GM12864 (cell line): ENCODE data around the gene CHRFAM7A.
"Not testable (repeated sequence)": the region's sequence is repeated elsewhere in the genome, so short reads cannot be mapped to it uniquely, and the experiment has no call there.

Experiments used
- DNase-seq: peaks from one replicate; pipeline ENCODE4 v3.0.0-alpha.2; 2011; ENCODE audit warnings: low read depth
- H3K4me3 ChIP-seq: 2 replicates; pipeline ENCODE4 v1.5.1; 2011; ENCODE audit warnings: mild to moderate bottlenecking, low read depth, low read length, control low read depth

The CHRFAM7A gene

DNA sequence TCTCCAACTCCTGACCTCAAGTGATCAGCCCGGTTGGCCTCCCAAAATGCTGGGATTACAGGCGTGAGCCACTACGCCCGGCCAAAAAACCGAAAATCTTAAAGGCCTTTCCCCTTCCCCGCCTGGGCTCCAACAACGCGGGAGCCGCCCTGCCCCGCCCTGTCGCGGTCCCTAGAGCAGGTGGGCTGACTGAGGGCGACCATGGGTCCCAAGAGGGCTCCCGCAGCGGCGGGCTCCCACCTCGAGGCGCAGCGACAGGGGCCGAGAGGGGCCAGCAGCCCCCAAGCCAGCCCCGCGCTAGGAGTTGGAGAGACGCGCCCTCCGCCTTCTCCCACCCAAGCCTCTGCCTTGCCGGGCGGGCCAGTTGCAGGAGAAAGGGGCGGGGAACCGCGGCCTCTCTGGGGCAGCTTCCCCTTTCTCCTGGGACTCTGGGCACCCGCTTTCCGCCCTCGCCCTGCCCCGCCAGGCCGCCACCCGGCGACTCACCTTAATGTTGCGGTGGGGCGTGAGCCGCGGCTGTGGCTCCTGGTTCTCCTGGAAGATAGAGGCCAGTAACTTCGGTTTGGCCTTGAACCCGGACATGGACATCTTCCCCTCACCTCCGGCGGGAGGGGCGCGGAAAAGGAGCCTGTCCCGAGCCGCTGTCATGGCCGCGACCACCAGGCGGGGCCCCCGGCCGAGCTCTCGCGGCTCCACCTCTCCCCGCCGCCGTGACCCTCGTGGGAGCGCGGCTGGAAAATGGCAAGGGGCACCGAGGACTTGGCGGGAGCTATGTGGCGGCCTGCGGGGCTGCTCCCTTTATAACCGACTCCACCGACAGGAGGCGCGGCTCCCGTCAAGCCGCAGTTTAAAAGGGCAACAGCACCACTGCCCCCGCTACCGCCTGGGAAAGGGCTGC, at the start of gene CHRFAM7A:
Gene CHRFAM7A, minus strand, starts transcription at position 775 of the 898 bp plus-strand sequence. CDS start 10,189 bp downstream, outside the sequence.
- not testable (repeated sequence) for H3K4me3 ChIP-seq, DNase-seq

DNA sequence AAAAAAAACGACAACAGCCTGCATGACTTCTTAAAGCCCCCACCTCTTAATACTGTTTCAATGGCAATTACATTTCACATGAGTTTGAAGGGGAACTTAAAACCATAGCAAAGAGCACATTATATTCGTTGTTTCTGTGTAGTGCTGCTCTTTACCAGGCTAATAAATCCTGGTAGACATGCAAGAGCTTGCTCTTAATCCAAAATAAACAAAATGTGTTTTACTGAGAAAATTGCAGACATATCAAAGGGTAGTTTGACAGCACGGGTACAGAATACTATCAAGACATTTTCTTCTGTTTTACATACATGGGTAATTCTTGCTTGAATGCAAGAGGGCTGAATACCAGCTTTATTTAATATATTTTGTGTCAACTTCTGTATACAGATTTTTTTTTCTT, 45.0 kb upstream of the CHRFAM7A start:
- H3K4me3 ChIP-seq, DNase-seq: not testable (repeated sequence)

DNA sequence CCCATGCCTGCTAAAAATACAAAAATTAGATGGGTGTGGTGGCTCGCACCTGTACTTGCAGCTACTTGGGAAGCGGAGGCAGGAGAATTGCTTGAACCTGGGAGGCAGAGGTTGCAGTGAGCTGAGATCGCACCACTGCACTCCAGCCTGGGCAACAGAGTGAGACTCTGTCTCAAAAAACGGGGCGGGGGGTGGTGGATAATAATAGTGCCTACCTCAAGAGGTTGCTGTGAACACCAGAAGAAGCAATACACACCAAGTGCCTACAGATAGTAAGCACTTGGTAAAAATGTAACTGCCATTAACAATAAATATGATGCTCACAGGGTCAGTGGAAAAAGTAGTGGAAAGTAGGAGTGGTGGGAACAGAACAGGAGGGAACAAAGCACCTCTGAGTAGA, 42.5 kb upstream of the CHRFAM7A start:
- not testable (repeated sequence) for H3K4me3 ChIP-seq, DNase-seq

DNA sequence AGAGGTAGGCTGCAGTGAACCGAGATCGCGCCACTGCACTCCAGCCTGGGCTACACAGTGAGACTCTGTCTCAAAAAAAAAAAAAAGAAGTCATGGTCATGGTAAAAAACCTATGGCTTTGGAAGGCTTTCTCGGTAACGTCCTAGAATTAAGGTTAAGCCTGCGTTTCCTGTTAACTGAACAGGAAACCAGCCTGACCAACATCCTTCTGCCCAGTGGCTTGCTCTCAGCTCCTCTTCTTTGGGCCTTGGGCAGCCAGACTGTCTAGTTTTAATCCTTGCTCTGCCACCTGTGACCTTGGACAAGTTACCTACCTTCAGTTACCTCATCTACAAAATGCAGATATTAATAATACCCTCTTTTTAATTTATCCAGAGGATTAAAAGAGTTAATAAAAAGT, 27.4 kb upstream of the CHRFAM7A start:
- not testable (repeated sequence) for DNase-seq, H3K4me3 ChIP-seq

DNA sequence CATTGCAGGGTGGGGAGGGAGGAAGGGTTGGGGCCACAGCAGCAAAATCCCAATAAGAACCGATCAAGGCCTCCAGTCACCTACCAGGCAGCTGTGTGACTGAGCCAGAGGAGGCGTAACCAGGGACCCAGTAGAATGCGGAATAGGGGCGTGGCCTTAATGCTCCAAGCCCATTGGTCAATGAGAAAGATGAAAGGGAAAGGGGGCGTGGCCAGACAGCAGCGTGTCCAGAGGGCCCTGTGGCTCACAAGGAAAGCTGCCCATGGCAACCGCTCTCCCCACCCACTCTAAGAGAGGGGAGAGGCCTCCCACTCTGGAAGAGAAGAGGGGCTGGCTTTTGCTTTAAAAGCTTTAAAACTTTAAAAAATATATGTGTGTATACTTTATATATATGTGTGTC, 20.8 kb upstream of the CHRFAM7A start, which contains the start of gene GOLGA8R:
Gene GOLGA8R, minus strand, starts transcription at position 101 of the 400 bp plus-strand sequence. Its CDS starts 98 bp downstream, at position 3.
- not testable (repeated sequence) for H3K4me3 ChIP-seq, DNase-seq

DNA sequence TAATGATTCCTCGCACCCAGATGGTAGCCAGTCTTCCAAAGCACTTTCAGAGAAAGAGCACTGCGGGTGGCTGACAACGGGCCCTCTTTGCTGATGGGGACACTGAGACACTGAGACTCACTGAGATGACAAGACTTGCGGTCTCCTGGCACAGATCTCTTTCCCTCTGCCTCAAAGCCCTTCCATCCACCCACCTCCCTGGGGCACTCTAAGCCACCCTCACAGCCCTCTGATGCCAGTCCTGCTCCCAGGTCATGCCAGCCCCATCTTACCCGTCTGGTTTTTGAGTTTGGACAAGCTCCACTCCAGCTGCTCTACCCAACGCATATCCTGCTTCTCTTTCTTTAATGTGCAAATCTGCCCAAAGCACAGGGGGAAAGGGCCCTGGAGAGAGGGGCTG, 14.3 kb upstream of the CHRFAM7A start:
- not testable (repeated sequence) for DNase-seq, H3K4me3 ChIP-seq

DNA sequence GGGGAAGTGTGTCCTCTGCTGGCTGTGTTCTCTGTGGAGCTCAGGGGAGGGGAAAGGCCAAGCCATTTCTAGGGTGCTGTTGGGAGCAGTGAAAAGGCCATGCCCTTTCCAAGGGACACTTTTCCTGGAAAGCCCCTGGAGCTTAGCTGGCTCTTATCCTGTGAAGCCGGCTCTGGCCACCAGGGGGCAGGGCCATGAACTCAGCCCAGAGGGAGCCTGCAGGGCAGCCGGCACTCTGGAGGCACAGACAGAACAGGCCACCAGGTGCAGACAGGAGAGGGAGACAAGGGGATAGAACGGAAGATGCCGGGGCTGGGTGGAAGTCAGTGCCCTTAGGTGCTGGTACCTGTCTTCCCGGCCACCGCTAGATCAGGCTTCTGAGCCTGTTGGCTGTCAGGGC, 5.6 kb upstream of the CHRFAM7A start:
- H3K4me3 ChIP-seq, DNase-seq: not testable (repeated sequence)

DNA sequence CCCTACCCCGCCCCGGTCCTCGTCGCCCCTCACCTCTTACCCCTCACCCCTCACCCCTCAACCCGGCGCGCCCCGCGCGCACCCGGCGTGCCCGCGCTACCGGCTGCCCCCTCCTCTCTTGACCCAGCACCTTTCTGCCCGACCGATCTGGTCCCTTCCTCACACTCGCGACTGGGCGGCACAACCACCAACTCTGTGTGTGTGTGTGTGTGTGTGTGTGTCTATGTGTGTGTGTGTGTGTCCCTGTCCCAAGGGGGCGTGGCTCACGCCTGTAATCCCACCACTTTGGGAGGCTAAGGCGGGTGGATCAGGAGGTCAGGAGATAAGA, 288 bp upstream of the CHRFAM7A start:
- H3K4me3 ChIP-seq, DNase-seq: not testable (repeated sequence)

DNA sequence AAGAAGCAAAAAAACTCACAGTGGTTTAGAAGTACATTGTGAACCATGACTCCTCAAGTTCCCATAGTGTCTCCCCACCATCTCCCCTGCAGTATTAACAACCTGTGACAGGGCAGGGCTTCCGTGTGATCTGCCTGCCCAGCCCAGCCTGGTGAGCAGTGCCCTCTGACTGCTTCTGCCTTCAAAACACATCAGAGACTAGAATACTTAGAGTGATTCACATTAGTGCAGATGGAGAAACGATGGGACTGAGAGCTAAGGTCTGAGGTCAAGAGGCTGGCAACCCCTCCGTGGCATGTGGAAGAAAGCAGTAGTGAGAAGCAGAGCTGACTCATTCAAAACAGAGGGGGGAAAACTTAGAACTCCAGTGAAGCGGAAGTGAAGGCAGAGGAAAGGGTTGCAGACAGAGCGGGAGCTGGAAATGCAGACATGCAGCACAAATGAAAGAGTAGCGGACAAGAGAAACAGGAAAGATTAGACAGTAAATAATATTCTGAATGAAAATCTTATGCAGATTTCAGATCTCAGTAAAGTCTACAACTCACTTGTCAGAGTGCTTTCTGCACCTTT, 6.9 kb downstream of the CHRFAM7A start:
- H3K4me3 ChIP-seq, DNase-seq: not testable (repeated sequence)

DNA sequence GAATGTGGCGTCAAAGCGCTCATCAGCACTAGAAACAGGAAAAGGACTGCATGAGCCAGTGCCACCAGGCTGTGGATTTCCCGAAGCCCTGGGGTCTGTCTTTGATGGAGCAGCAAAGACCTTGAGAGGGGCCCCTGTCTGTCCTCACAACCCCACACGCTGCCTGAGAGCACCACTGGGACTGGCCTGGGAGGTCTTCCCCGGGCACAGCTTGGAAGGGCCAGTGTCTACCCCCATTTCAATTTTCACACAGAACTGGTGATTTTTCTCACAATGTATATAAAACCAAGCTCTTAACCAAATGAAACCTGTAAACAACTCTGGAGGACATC, 16.3 kb downstream of the CHRFAM7A start:
- H3K4me3 ChIP-seq, DNase-seq: not testable (repeated sequence)

DNA sequence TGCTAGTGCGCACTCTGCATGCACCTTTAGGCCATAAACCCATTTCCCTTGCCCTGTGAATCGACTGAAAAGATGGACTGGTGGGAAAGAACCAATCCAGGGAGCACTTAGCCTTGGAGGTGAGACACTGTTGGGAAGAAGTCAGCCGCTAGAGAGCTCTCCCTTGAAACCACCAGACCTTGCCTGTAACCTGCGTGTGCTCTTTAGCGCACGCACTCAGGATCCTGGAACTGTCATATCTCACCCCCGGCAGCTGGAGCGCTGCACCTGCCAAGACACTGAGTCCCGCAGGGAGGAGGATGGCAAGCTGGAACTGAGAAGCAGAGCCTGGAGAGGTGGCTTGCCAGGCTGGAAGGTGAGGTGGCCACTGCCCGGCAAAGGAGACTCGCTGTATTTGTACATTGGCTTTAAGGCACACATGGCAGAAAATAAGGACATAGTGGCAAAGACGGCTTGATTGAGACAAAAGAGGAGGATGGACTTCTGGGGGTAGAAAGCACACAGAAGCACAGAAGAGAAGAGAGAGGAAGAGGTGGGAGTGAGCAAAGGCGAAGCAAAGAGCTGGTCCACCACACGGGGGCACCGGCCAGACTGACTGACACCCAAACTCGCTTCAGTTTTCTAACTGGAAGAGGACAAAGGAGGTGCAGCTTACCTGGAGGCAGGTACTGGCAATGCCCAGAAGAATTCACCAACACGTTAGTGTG, 16.8 kb downstream of the CHRFAM7A start:
- not testable (repeated sequence) for DNase-seq, H3K4me3 ChIP-seq

DNA sequence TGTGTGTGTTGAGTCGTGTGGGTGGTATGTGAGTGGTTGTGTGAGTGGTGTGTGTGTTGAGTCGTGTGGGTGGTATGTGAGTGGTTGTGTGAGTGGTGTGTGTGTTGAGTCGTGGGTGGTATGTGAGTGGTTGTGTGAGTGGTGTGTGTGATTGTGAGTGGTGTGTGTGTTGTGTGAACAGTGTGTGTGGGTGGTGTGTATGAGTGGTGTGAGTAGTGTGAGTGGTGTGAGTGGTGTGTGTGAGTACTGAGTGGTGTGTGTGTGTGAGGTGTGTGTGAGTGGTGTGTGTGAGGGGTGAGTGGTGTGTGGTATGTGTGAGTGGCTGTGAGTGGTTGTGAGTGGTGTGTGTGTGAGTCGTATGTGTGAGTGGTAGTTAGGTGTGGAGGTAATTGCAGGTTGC, 17.5 kb downstream of the CHRFAM7A start:
- not testable (repeated sequence) for DNase-seq, H3K4me3 ChIP-seq

DNA sequence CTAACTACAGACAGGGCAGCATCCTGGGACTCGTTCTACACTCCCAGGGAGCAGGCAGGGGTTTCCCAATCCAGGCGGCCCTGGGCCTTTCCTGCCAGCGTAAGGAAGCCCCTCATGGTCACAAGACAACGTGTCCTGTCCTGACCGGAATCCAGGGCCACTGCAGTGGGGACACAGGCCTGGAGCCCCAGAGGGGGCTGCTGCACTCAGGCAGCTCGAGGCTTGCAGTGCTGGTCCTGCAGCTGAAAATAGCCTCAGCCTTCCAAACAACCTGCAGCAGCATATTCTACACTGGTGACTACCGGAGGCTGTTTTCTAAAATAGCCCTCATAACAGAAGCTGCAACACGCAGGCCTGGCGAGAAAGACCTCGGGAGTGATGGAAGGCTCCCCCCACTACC, 18.5 kb downstream of the CHRFAM7A start:
- not testable (repeated sequence) for H3K4me3 ChIP-seq, DNase-seq

DNA sequence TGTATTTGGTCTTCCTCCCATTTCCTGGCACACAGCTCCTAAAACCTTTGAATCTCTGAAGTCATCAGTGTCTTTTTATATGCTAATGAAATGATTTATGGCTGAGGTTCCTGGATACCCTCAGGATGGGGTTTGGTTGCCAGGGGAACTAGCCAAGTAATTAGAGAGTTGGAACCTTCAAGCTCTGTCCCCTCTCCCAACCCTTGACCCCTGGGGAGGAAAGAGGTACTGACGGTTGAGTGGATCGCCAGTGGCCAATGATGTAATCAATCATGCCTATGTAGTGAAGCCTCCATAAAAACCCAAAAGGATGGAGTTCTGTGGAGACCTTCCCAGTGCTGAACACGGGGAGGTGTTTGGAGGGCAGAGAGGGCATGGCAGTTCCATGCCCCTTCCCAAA, 25.1 kb downstream of the CHRFAM7A start:
- not testable (repeated sequence) for H3K4me3 ChIP-seq, DNase-seq

DNA sequence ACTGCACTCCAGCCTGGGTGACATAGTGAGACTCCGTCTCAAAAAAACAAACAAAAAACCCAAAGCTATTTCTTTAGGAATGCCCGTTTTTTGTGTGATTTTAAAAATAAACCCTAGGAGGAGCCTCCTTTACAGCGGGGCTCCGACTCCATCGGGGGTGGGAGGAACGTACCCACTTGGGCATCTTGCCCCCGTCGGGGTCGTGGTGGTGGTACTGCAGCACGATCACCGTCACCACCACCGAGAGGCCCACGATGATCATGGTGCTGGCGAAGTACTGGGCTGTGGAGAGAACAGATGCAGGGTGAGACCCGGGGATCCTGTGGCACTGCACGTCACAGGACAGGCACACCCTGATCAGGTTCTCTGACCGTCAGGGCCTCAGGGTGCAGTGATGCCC, 26.1 kb downstream of the CHRFAM7A start:
- not testable (repeated sequence) for DNase-seq

DNA sequence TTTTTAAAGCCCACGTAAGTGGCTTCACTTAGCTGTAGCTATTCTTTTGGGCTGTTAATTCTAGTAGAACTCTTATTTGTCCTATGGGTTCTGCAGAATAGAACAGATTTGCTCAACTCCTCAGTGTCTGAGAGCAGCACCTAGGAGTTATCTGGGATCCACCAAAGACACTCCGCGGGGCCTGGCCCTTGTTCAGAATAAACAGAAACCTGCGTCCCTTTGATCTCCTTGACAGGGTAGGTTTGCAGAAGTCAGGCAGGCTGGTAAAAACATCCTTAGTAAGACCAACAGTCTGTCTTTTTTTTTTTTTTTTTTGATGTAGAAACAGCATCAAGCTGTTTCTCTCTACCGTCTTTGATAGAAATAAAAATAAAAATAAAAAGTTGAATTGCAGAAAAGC, 31.9 kb downstream of the CHRFAM7A start:
- H3K4me3 ChIP-seq, DNase-seq: not testable (repeated sequence)

More for the DNA sequence above, 26.1 kb downstream of the CHRFAM7A start:
- not testable (repeated sequence) for H3K4me3 ChIP-seq

DNA sequence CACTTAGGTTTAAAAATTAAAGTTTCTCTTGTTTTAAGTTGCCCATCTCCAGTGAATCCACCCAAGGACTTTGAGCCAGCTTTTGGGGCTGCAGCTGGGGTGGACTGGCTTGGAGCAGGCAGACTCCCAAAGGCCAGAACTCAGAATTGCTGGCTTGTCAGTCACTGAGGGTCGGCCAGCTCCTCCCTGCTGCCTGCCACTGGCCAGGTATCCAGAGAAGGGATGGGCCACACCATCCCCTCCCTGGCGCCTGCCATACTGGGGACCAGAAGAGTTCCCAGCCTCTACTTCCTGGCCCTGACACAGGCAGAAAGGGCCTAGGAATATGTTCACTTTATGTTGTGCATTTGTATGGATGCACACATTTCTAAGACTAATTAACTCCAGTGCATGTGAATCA, 32.4 kb downstream of the CHRFAM7A start:
- DNase-seq, H3K4me3 ChIP-seq: not testable (repeated sequence)

DNA sequence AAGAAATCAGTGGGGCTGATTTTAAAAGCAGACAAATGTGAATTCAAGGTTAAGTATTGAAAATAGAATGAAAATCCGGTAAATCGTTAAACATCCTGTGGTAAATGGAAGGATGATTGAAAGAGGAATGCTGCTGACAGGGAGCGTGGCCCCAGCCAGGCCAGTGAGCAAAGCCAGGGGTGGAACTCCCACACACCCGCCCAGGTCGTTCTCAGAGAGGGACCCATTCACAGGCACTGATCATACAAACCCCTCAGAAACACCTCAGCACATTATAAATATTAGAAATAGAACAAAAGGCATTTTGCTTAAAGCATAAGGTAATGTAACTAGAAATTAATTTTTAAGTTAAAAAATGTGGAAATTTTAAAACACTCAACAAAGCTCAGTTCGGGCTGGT, 38.3 kb downstream of the CHRFAM7A start:
- not testable (repeated sequence) for DNase-seq

DNA sequence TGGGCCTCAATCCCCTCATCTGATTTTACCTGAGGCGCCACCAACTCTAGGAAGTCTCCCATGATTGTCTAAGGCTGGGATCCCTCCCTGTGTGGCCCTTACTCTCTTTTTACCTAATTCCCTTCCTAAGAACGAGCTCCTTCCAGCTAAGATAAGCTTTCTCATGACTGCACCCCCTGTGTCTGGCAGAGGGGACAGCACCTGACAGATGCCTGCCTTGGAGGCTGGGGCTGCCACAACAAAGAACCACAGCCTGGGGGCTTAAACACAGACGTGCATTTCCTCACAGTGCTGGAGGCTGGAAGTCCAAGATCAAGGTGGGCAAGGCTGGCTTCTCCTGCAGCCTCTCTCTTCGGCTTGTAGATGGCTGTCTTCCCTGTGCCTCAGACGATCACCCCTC, 43.5 kb downstream of the CHRFAM7A start:
- H3K4me3 ChIP-seq, DNase-seq: not testable (repeated sequence)

More for the DNA sequence above, 38.3 kb downstream of the CHRFAM7A start:
- not testable (repeated sequence) for H3K4me3 ChIP-seq

DNA sequence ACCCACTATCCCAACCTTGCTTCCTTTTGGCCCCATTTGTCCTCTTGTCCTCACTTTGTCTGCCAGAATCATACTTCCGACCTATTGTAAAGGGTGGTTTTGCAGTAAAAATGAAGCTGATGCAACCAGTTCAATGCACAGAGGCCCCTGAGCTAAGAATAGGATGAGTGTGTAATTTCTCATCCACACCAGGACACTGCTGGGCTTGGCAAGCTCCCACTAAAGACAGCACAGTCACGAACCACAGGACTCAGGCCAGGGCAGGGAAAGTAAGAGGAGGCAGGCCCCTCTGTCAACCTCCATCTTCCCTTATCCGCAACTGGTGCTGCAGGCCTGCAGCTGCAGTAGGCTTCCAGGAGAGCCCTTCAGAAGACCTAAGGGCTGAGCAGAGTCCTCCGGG, 56.8 kb downstream of the CHRFAM7A start:
- not testable (repeated sequence) for H3K4me3 ChIP-seq, DNase-seq
